Epidermal melanocyte (primary cell): Measurements from ENCODE around the gene C2orf49.

Experiments used
- DNase-seq: peaks from one replicate; pipeline ENCODE4 v3.0.0; 2011; ENCODE audit warnings: low spot score; ENCODE audit not compliant: insufficient read length

C2orf49 gene

GRCh38 chr2:105361102-105361889 is 24.0 kb downstream of the C2orf49 start:
- no peak for DNase-seq

GRCh38 chr2:105362862-105363591 is 25.7 kb downstream of the C2orf49 start:
- no peak for DNase-seq

DNA sequence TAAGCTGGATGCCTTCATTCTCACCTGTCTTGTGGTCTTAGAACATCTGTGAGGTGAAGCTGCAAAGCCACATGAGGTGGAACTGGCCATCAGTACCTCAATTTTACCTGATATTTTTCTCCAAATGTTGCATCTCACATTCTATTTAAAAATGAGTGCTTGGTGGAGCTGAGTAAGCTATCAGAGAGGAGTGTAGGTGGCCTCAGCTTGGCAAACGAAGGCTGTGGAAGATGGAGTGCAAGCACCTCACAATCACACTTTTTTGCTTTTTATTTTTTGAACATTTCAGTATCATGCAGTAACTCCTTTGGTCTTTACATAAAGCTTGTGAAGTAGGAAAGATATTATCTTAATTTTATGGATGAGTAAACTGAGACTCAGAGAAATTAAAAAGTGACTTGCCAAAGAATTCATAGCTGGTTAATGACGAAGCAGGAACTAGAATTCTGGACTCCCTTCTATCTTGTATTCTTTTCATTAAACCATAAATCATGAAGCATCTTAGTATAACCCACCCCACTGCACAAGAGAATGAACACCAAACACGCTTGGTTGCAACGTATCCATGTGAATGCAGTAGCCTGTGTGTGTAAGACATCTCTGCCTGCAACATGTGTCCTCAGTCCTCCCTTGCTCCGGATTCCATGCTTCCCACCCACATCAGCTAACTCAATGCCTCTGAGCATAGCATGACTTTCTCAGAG is 27.2 kb downstream of the C2orf49 start:
- no peak for DNase-seq

DNA sequence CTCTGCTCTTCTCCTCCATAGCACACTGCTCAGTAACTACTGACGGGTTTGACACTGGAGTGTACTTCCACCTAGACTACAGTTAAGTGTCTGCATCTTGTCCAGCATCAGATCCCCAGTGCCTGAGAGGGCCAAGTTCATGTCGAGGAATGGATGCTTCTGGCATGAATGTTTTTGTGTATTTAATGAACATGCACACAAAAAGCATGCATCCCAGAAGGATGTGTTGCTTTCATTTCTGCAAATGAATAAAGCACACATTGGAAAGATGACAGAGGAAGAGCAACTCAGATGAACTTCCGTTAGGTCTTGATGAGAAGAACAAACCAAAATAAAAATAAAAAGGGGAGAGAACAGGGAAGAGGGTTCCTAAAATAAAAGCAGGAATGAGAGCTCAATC is 27.9 kb downstream of the C2orf49 start:
- DNase-seq: no peak

DNA sequence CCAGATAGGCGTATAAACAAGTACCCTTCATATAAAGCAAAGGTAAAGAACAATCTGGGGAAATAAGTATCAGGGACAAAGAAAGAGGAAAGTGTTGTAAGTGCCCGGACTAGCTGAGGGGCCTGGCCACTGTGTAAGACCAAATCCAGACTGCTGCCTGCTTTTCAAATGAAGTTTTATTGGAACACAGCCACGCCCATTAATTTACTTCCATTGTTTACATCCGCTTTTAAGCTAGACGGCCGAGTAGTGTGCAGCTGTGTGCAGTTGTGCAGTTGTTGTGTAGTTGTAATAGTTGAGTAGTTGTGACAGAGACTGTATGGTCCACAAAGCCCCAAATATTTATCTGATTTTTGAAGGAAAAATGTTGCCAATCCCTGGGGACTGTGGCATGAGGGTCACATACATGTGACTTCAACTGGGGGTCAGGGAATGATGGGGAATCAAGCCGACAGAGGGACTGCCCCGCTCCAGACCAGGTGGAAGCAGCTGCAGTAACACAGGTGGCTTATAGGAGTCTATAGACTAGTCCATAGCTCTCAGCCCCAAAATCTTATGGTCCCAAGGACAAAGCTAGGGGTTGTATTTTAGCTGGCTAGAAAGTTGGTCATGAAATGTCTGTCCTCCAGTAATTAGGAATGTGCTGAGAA is 31.5 kb downstream of the C2orf49 start:
- no peak for DNase-seq

DNA sequence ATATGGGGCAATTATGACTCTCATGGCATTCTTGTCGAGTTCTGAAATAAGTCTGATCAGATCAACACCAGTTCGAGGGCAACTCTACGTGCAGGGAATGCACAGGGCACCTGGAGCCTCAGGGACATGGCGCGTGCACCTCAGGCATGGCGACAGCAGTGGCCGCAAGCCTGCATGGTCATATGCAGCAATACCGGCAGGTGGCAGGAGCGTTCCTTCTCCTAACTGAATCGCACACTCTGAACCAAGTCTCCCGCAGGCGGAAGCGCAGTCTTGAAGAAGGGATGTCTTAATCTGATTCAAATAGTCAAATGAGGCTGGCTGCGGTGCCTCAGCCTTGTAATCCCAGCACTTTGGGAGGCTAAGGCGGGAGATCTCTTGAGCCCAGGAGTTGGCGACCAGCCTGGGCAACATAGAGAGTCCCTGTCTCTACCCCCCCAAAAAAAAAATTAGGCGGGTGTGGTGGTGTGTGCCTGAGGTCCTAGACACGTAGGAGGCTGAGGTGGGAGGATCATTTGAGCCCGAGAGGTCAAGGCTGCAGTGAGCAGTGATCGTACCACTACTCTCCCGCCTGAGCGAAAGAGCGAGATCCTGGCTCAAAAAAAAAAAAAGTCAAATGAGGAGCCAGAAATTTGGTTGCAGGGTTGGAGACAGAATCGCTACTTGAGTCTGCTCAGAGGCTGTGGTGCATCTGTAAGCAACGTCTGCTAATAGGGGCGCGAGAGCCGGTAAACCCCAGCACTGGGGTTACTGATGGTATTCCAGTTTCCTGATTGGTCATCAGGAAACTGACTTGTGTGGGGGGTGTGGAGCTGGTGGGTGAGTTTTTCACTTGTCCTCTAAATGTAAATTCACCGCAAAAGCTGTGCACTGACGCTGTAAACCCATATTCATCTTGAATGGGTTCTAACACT is 32.7 kb downstream of the C2orf49 start:
- DNase-seq: peak; percentile 60

GRCh38 chr2:105371156-105371555 is 33.8 kb downstream of the C2orf49 start:
- DNase-seq: no peak

GRCh38 chr2:105371810-105372209 is 34.5 kb downstream of the C2orf49 start:
- DNase-seq: no peak

- DNase-seq: no peak
Measured at GRCh38 chr2:105373344-105373781, 36.0 kb downstream of the C2orf49 start.

GRCh38 chr2:105373895-105374401 is 36.6 kb downstream of the C2orf49 start:
- no peak for DNase-seq

GRCh38 chr2:105375001-105375561 is 37.7 kb downstream of the C2orf49 start:
- no peak for DNase-seq

GRCh38 chr2:105376010-105376409 is 38.7 kb downstream of the C2orf49 start:
- DNase-seq: no peak

DNA sequence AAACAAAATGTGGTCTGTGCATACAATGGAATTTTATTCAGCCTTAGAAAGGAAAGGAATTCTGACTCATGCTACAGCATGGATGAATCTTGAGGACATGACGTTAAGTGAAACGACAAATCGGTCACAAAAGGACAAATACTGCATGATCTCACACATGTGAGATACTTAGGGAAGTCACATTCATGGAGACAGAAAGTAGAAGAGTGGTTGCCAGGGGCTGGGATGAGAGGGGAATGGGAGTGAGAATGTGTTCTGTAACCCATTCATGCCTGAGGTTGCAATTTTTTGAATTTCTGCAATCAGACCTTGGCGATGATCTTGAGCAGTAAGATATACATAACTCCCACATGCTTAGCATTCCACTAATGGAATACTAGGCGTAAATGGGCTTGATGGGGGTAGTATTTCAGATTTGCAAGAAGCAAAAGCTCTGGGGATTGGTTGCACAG is 39.5 kb downstream of the C2orf49 start:
- DNase-seq: no peak

- DNase-seq: no peak
Measured at GRCh38 chr2:105377871-105378270, 40.5 kb downstream of the C2orf49 start.

DNA sequence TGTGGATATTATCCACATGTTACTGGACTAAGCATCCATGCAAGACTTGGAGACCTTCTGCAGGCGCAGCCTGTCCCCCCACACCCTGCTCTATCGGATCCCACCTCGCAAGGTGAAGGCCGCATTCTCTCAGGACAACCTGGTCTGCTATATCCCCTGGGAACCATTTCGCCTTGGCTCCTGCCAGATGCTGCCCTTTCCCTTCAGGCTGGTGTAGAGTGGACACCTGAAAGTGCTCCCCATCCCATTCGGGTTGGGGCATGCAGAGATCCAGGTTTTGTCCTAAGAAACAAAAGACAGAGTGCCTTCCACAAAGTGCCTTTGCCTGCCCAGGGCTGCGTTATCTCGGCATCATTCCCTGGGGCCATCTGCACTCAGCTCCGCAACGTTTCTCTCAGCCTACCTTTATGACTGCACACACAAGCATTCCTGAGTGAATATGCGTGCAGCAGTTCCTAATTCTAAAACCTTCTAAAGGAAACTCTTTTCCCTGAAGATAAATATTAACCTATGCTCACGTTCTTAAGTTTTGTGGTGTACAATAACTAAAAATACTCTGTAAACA is 41.0 kb downstream of the C2orf49 start:
- no peak for DNase-seq

DNA sequence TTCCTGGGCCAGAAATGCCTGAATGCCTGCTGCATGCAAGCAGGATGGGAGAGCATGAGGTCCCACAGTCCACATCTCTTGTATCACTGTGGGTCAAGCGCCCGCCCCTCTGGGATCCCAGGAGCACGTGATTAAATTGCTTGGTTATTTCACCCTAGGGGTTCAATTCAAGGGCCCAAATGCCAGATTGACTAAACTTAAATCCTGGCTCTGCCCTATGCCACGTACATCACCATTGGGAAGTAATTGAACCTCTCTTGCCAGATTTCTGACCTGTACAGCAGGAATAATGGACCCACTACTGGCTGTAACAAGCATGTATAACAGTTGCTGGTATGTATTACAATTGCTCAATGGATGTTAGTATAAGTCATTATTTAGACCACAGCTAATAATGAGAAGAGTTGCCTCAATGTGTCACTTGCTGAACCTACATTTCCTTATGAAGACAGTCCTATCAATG is 41.6 kb downstream of the C2orf49 start:
- no peak for DNase-seq

DNA sequence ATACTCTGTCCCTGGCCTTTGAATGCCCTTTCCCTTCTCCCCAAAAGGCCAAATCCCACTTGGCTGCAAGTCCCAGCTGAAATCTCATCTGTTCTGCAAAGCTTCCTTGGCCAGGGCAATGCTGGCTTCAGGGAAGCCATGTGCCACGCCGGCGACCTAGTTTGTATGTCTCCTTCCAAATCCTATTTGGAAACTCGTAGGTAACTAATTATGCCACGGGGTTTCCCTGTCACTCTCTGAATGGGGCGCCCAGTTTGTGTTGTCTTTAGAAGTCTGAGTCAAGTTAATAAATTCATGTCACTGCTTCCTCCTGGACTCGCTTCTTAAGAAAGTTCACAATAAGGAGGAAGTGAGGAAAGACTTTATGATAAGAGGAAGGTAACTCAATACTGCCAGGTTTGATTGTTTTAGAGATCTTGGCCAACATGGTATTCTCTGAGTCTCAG is 42.4 kb downstream of the C2orf49 start:
- DNase-seq: no peak

GRCh38 chr2:105380432-105381100 is 43.2 kb downstream of the C2orf49 start:
- DNase-seq: no peak
